GM12892 (cell line): ENCODE data around the gene FRS3.

Experiments
- POLR2A ChIP-seq: IDR thresholded peaks from 2 replicates; pipeline ENCODE4 v1.6.1; 2011; ENCODE audit warnings: low read depth, low read length, control low read depth
- POLR2AphosphoS5 ChIP-seq: IDR thresholded peaks from 2 replicates; pipeline ENCODE4 v1.6.1; 2011; ENCODE audit warnings: low read depth, low read length, control low read depth
- TAF1 ChIP-seq: IDR thresholded peaks from 2 replicates; pipeline ENCODE4 v1.6.1; 2011; ENCODE audit warnings: low read depth, mild to moderate bottlenecking, control low read depth, low read length, borderline replicate concordance

GRCh38 chr6:41790045-41790444, 10.3 kb upstream of the FRS3 start:
- TF ChIP-seq POLR2AphosphoS5 (no peak), POLR2A (no peak), TAF1 (no peak)
